Endothelial cell of umbilical vein (primary cell): ENCODE results near the gene DDX3X. TPM values are rescaled to one million over a fixed set of nuclear protein-coding genes. Genes with fewer than 3 reads are reported as not detected.

Experiments
- BruUV-seq: library from RNA; stranded (reverse); fragments of 400-500 nt; replicated peaks from 2 replicates; lab custom pipeline; 2021; lab: Mats Ljungman, UMichigan
- CTCF ChIA-PET: fragments of 300-600, 350-600 bp; sonication (Branson Sonifier 250); formaldehyde crosslinking; loops from one replicate; lab custom pipeline; 2021; ENCODE audit warnings: antibody characterized with exemption, inconsistent platforms; lab: Charles Lee
- POLR2A ChIA-PET: fragments of 300-600, 350-600 bp; sonication (Branson Sonifier 250); formaldehyde crosslinking; loops from one replicate; lab custom pipeline; 2021; ENCODE audit warnings: antibody characterized with exemption, inconsistent platforms; lab: Charles Lee
- DNase-seq: peaks from one replicate; pipeline ENCODE4 v3.0.0-alpha.2; 2011; ENCODE audit warnings: low read depth, low spot score
- FAIRE-seq: peaks from 2 replicates; lab custom pipeline; 2011; peaks lifted over from hg19 to GRCh38; lab: Jason Lieb, UNC
- H2AFZ ChIP-seq: 2 replicates; pipeline ENCODE4 v1.6.0; 2012; ENCODE audit warnings: low read depth, low read length, control low read depth, inconsistent platforms
- H3K27ac ChIP-seq: 2 replicates; pipeline ENCODE4 v1.5.1; 2011; ENCODE audit warnings: low read depth, mild to moderate bottlenecking, control low read depth, low read length, moderate library complexity; ENCODE audit not compliant: insufficient read depth
- H3K27me3 ChIP-seq, 2 experiments: 2 replicates each; pipeline versions ENCODE4 v1.6.0 to v1.6.1; 2011; ENCODE audit warnings: low read length in 2 of 2, mixed read lengths in 1 of 2; ENCODE audit not compliant: control insufficient read depth in 2 of 2, insufficient read depth in 2 of 2
- H3K36me3 ChIP-seq, 2 experiments: 2 replicates in 1 of 2; 3 replicates in 1 of 2; pipeline ENCODE4 v1.5.1; 2011; ENCODE audit warnings: low read length in 2 of 2, mild to moderate bottlenecking in 1 of 2, moderate library complexity in 1 of 2; ENCODE audit not compliant: control insufficient read depth in 2 of 2, insufficient read depth in 2 of 2; ENCODE audit errors: extremely low read depth in 1 of 2
- H3K4me1 ChIP-seq: 3 replicates; pipeline ENCODE4 v1.5.1; 2011; ENCODE audit warnings: mild to moderate bottlenecking, low read length; ENCODE audit not compliant: control insufficient read depth, insufficient read depth; ENCODE audit errors: extremely low read depth
- H3K4me2 ChIP-seq: 2 replicates; pipeline ENCODE4 v1.6.1; 2011; ENCODE audit warnings: low read length, control low read depth, mixed read lengths; ENCODE audit not compliant: insufficient read depth
- H3K4me3 ChIP-seq, 3 experiments: fragments of 200-600 bp in 1 of 3; sonication (generic), shearing (Covaris generic) in 1 of 3; replicated peaks in 1 of 3; 2 replicates each; pipeline ENCODE4 v1.5.1; 2011 to 2016; ENCODE audit warnings: control low read depth in 3 of 3, low read length in 3 of 3, mild to moderate bottlenecking in 2 of 3, inconsistent platforms in 1 of 3, low read depth in 1 of 3, moderate library complexity in 1 of 3; ENCODE audit not compliant: insufficient read depth in 1 of 3
- H3K79me2 ChIP-seq: 2 replicates; pipeline ENCODE4 v1.6.0; 2012; ENCODE audit warnings: low read length, inconsistent platforms; ENCODE audit not compliant: control insufficient read depth, insufficient read depth
- H3K9ac ChIP-seq: replicated peaks from 2 replicates; pipeline ENCODE3; 2011; ENCODE audit warnings: low read length, control low read depth; ENCODE audit not compliant: insufficient read depth; ENCODE audit errors: extremely low read depth
- H3K9me1 ChIP-seq: replicated peaks from 3 replicates; pipeline ENCODE4 v1.6.0; 2011; ENCODE audit warnings: mild to moderate bottlenecking, low read length; ENCODE audit not compliant: control insufficient read depth, insufficient read depth; ENCODE audit errors: extremely low read depth
- H3K9me3 ChIP-seq: replicated peaks from 2 replicates; pipeline ENCODE4 v1.5.1; 2012; ENCODE audit warnings: low read length, inconsistent platforms; ENCODE audit not compliant: control insufficient read depth, insufficient read depth
- H4K20me1 ChIP-seq: replicated peaks from 2 replicates; pipeline ENCODE3; 2011; ENCODE audit warnings: mild to moderate bottlenecking, low read length; ENCODE audit not compliant: control insufficient read depth, insufficient read depth; ENCODE audit errors: extremely low read depth
- EZH2 ChIP-seq: IDR thresholded peaks from 2 replicates; pipeline ENCODE4 v1.6.1; 2012; ENCODE audit warnings: borderline replicate concordance, low read depth, mild to moderate bottlenecking, moderate library complexity, low read length, inconsistent platforms; ENCODE audit not compliant: severe bottlenecking
- FOS ChIP-seq: IDR thresholded peaks from 2 replicates; pipeline ENCODE4 v1.6.1; 2011; ENCODE audit warnings: mild to moderate bottlenecking, low read length, moderate library complexity, borderline replicate concordance; ENCODE audit not compliant: insufficient read depth
- GATA2 ChIP-seq: IDR thresholded peaks from 2 replicates; pipeline ENCODE4 v1.7.0; 2011; ENCODE audit warnings: low read depth, mild to moderate bottlenecking, moderate library complexity, mixed read lengths, low read length; ENCODE audit not compliant: insufficient read length, insufficient read depth
- JUN ChIP-seq: IDR thresholded peaks from 2 replicates; pipeline ENCODE4 v1.6.1; 2011; ENCODE audit warnings: borderline replicate concordance, low read depth; ENCODE audit not compliant: insufficient read length, insufficient read depth
- MYC ChIP-seq: IDR thresholded peaks from one replicate; pipeline ENCODE4 v1.6.1; 2011; ENCODE audit warnings: mild to moderate bottlenecking, low read depth, low read length
- POLR2A ChIP-seq: IDR thresholded peaks from 2 replicates; pipeline ENCODE4 v1.6.1; 2012; ENCODE audit warnings: low read depth, mild to moderate bottlenecking, control low read depth, low read length
- POLR2AphosphoS5 ChIP-seq: IDR thresholded peaks from 2 replicates; pipeline ENCODE4 v1.6.1; 2012; ENCODE audit warnings: low read depth, mild to moderate bottlenecking, control low read depth, low read length, moderate library complexity; ENCODE audit not compliant: insufficient read depth
- dilution Hi-C: fragments of 300-500 bp; cut with MboI; formaldehyde crosslinking; loops from one replicate; pipeline ENCODE4 v1.15.0; 2019; ENCODE audit warnings: low sequenced_read_pairs; ENCODE audit not compliant: extremely low pct_ligation_motif_present
- intact Hi-C: fragments of 100-400 bp; cut with micrococcal nuclease; formaldehyde crosslinking; loops from one replicate; pipeline ENCODE4 v1.10.0; 2022
- polyA plus RNA-seq, 4 experiments: library from polyadenylated mRNA; depleted of rRNA in 3 of 4; stranded (reverse) in 3 of 4; unstranded in 1 of 4; fragments of >200 nt; gene quantifications; 2 replicates each; pipeline versions ENCODE4 v1.2.1 to v1.2.3, GENCODE V29; 2011 to 2012; ENCODE audit warnings: missing spikeins in 1 of 4
- total RNA-seq: library from RNA; stranded (reverse); gene quantifications from 2 replicates; pipeline ENCODE4 v1.2.3, GENCODE V29; 2021
- TF ChIP-seq, protein P1 (sequence below): IDR thresholded peaks from 2 replicates; pipeline ENCODE4 v1.6.1; 2011; ENCODE audit not compliant: insufficient read depth, insufficient read length
- TF ChIP-seq, protein P2 (sequence below), 2 donors: IDR thresholded peaks; 1 replicate in 1 of 2; 2 replicates in 1 of 2; pipeline ENCODE4 v1.5.1; 2011; ENCODE audit warnings: low read length in 2 of 2, mild to moderate bottlenecking in 2 of 2, moderate library complexity in 2 of 2, control low read depth in 1 of 2, inconsistent platforms in 1 of 2, low read depth in 1 of 2; ENCODE audit not compliant: insufficient read depth in 1 of 2; ENCODE audit errors: extremely low read depth in 1 of 2

Gene DDX3X
- total and polyA plus RNA-seq, 2 donors (not counting 3 experiments of a cell fraction or from before 2014, with no cell fraction given): 48.5 to 300 TPM

- CTCF ChIA-PET: no interaction called here
- peak overlapping the region; percentile 73 for H2AFZ ChIP-seq
- intact Hi-C loops: loop anchor here (2.0 to 10.0 kb wide), 3 partner anchors 31 to 247 kb away; partner anchors contain the start of gene USP9X
- peak overlapping the region; percentile 96 for H3K27ac ChIP-seq
- dilution Hi-C loops: no loop called here
- H3K27me3 ChIP-seq: no peaks in the 10 kb centered on the region
- H3K9ac ChIP-seq: peak overlapping the region; percentile 97
- H4K20me1 ChIP-seq: no peaks in the 10 kb centered on the region
- no peaks in the 10 kb centered on the region for H3K9me3 ChIP-seq
- no peaks in the 10 kb centered on the region for H3K9me1 ChIP-seq
- H3K79me2 ChIP-seq: peaks cover 30% of the 10 kb centered on the region
- TF ChIP-seq, protein P1, sequence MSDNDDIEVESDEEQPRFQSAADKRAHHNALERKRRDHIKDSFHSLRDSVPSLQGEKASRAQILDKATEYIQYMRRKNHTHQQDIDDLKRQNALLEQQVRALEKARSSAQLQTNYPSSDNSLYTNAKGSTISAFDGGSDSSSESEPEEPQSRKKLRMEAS: no peak
- TF ChIP-seq GATA2: no peak
- TF ChIP-seq, protein P2, sequence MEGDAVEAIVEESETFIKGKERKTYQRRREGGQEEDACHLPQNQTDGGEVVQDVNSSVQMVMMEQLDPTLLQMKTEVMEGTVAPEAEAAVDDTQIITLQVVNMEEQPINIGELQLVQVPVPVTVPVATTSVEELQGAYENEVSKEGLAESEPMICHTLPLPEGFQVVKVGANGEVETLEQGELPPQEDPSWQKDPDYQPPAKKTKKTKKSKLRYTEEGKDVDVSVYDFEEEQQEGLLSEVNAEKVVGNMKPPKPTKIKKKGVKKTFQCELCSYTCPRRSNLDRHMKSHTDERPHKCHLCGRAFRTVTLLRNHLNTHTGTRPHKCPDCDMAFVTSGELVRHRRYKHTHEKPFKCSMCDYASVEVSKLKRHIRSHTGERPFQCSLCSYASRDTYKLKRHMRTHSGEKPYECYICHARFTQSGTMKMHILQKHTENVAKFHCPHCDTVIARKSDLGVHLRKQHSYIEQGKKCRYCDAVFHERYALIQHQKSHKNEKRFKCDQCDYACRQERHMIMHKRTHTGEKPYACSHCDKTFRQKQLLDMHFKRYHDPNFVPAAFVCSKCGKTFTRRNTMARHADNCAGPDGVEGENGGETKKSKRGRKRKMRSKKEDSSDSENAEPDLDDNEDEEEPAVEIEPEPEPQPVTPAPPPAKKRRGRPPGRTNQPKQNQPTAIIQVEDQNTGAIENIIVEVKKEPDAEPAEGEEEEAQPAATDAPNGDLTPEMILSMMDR (IDR thresholded peaks at IDR 0.05; ENCODE audit: extremely low read depth in 1 of 2, insufficient read depth in 1 of 2, low read depth in 1 of 2, low read length in 2 of 2): no peak
- TF ChIP-seq EZH2: no peak
- TF ChIP-seq POLR2A: no peak
- no peak for TF ChIP-seq JUN
- TF ChIP-seq MYC: no peak
- TF ChIP-seq FOS: no peak
- no peak for TF ChIP-seq POLR2AphosphoS5
- no TSS peak for BruUV-seq
- DNase-seq (no peak), FAIRE-seq (no peak)
- H3K4me1 ChIP-seq: peaks cover 5% of the 10 kb centered on the region
- POLR2A ChIA-PET: no interaction called here
- no peaks in the 10 kb centered on the region for H3K36me3 ChIP-seq
- peak overlapping the region; percentile 69 for H3K4me2 ChIP-seq
- peak overlapping the region; percentile 10 to 58 (median 37) for H3K4me3 ChIP-seq
Measured at GRCh38 chrX:41332005-41332404, 2.0 kb upstream of the DDX3X start.
